ENCODE results near the gene MICAL3.
"Not testable (repeated sequence)": the region's sequence is repeated elsewhere in the genome, so short reads cannot be mapped to it uniquely, and the experiment has no call there.

The MICAL3 gene

DNA sequence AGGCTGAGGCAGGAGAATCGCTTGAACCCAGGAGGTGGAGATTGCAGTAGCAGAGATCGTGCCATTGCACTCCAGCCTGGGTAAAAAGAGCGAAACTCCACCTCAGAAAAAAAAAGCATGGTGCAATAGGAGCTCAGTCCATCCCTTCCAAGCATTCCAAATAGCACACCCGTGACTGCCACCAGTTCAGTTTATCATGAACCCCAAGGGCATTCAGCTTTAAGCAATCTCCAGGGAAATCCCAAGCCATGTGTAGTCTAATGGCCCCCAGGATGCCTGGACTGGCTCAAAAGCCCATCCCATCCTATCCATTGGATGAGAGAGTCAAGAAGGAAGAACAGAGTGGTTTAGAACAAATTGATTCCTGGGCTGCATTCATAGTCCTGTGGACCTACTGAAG lies 16.2 kb downstream of the MICAL3 start:
- no peak for DNase-seq (ENCODE audit: low spot score)
- TF ChIP-seq, protein P1, sequence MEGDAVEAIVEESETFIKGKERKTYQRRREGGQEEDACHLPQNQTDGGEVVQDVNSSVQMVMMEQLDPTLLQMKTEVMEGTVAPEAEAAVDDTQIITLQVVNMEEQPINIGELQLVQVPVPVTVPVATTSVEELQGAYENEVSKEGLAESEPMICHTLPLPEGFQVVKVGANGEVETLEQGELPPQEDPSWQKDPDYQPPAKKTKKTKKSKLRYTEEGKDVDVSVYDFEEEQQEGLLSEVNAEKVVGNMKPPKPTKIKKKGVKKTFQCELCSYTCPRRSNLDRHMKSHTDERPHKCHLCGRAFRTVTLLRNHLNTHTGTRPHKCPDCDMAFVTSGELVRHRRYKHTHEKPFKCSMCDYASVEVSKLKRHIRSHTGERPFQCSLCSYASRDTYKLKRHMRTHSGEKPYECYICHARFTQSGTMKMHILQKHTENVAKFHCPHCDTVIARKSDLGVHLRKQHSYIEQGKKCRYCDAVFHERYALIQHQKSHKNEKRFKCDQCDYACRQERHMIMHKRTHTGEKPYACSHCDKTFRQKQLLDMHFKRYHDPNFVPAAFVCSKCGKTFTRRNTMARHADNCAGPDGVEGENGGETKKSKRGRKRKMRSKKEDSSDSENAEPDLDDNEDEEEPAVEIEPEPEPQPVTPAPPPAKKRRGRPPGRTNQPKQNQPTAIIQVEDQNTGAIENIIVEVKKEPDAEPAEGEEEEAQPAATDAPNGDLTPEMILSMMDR (IDR thresholded peaks at IDR 0.05; ENCODE audit: extremely low read depth, insufficient read depth, missing control alignments), result no peak
- in situ Hi-C loops (cut with MboI; ENCODE audit: low pct_unique_long_range_greater_than_20kb, low sequenced_read_pairs, unreplicated experiment), result no loop called here

DNA sequence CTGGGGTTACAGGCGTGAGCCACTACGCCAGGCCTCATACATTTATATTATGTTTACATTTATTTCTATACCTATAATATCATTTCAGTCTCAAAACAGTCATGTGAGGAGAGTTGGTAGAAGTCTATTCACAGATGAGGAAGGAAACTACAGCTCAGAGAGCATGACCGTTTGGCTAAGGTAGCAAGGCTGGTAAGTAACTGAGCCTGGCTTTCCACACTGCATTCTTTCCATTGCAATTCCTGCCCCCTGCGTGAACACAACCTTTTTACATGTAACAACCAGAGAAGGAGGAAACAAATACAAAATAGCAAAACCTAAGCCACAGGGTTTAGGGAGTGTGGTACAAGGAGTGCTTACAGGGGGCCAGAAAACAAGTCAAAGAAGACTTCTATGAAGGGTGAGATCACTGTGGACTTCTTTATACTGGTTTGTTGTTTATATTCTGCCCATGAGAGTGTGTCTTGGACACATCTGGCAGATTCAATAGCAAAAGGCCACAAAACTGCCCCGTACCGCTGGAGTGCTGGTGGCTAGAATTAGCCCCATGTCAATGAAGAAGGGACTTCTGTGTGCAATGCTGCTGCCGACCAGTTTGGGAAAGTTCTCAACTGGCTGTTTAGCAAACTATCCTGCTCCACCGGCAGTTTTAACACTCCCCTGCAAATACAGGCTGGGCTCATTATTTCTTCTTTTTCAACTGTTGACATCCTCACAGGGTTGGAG lies 19.0 kb downstream of the MICAL3 start:
- DNase-seq (ENCODE audit: low spot score), result no peak
- TF ChIP-seq, protein P1 (IDR thresholded peaks at IDR 0.05; ENCODE audit: extremely low read depth, insufficient read depth, missing control alignments), result no peak
- in situ Hi-C loops (cut with MboI; ENCODE audit: low pct_unique_long_range_greater_than_20kb, low sequenced_read_pairs, unreplicated experiment), result no loop called here

DNA sequence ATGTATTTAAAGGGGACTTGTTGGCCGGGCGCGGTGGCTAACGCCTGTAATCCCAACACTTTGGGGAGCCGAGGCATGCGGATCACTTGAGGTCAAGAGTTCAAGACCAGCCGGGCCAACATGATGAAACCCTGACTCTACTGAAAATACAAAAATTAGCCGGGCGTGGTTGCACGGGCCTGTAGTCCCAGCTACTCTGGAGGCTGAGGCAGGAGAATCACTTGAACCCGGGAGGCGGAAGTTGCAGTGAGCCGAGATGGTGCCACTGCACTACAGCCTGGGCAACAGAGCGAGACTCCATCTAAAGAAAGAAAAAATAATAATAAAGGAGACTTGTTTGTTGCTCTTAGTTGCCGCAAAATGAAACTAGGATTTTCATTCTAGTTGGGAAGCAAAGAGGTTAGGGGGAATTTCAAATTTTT lies 22.5 kb downstream of the MICAL3 start:
- in situ Hi-C loops (cut with MboI; ENCODE audit: low pct_unique_long_range_greater_than_20kb, low sequenced_read_pairs, unreplicated experiment), result not testable (repeated sequence)

DNA sequence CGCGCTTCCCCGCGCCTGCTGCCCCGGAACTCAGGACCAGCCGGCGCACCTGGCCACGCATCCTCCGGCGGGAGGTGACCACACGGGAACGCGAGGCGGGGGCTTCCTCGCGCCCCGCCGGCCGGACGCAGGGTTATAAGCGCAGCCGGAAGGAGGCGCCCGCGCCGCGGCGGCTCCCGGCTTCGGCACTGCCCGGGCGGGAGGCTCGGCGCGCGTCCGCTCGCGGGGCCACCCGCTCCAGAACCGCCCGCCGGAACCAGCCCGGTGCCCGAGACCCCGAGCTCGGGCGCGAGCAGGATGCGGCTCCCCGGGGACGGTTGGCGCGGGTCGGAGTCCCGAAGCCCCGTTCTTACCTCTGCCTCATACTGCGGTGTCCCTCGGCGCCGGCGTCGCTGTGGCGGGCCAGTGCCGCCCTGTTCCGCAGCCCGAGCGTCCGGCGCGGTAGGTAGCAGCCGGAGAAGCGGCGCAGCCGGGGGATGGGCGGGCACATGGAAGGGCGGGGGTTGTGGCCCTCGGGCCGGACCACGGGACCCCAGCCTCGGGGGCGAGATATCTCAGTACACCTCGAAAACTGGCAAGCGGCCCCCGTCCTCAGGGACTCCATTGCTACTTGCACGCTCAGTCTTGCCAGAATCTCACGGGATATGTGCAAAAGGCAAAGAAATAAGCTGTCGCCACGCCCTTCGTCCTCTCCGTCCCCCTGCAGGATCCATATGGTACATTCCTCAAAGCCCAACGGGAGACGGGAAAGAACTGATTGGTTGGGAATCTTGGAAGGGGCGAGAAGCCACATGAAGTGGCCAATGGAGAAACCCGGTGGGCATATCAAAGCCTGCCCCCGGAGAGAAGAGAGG lies 23.1 kb downstream of the MICAL3 start:
- in situ Hi-C loops (cut with MboI; ENCODE audit: low pct_unique_long_range_greater_than_20kb, low sequenced_read_pairs, unreplicated experiment), result no loop called here
- TF ChIP-seq, protein P1 (IDR thresholded peaks at IDR 0.05; ENCODE audit: extremely low read depth, insufficient read depth, missing control alignments), result peak; percentile 66
- DNase-seq (ENCODE audit: low spot score), result peak; percentile 97

More for the DNA sequence above, 22.5 kb downstream of the MICAL3 start:
- DNase-seq (ENCODE audit: low spot score), result not testable (repeated sequence)

DNA sequence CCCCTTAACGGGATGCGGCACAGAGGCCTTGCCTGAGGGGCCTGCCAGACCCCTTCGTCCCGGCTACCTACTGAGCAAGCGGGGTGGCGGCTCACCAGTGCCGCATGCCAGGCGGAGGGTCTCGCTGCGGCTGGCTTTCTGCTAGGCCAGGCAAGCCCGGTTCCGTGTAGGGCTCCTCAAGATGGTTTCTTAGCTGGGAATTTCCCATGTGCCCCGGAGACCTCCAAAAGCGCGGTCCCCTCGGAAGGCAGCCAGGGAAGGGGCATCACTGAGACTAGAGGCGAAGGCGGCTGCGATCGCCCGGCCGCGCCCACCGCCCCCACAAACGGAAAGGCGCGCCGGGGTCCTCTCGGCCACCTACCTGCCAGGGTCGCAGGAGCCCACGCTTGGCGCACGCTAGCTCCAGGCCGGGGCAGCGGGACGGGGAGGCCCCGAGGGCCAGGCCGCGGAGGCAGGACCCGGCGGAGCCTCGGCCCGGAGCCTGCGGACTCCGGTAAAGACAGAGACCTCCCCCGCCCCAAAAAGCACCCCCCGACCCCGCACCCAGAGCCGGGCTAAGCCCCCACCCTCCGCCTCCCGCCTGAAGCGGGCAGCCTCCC lies 23.8 kb downstream of the MICAL3 start:
- TF ChIP-seq, protein P1 (IDR thresholded peaks at IDR 0.05; ENCODE audit: extremely low read depth, insufficient read depth, missing control alignments), result no peak
- DNase-seq (ENCODE audit: low spot score), result peak; percentile 30
- in situ Hi-C loops (cut with MboI; ENCODE audit: low pct_unique_long_range_greater_than_20kb, low sequenced_read_pairs, unreplicated experiment), result no loop called here

DNA sequence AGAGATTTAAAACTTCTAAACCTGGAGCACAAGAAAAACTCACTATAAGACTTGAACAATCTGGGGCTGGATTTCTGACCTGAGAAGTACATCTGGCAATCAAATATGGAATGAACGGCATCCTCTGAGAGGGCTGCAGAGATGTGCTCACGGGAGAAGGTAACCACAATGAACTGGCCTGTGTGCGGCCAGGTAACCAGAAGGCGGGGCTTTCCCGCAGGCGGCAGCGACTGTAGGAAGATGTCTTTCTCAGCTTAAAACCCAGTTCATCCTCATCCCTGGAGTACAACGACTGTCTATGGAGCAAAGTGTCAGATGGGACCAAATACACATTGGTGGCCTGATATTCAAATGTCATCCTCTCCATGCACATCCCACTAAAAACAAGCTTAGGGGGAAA lies 24.5 kb downstream of the MICAL3 start:
- DNase-seq (ENCODE audit: low spot score), result no peak
- in situ Hi-C loops (cut with MboI; ENCODE audit: low pct_unique_long_range_greater_than_20kb, low sequenced_read_pairs, unreplicated experiment), result no loop called here
- TF ChIP-seq, protein P1 (IDR thresholded peaks at IDR 0.05; ENCODE audit: extremely low read depth, insufficient read depth, missing control alignments), result no peak

Data from GM13977 (cell line).